Measurements from ENCODE around the gene PCDH18. TPM values are rescaled to one million over a fixed set of nuclear protein-coding genes. Genes with fewer than 3 reads are reported as not detected.

Gene PCDH18
- total RNA-seq, 4 donors from 2014 or later: 2.1 to 22.4 (median 11.5) TPM

DNA sequence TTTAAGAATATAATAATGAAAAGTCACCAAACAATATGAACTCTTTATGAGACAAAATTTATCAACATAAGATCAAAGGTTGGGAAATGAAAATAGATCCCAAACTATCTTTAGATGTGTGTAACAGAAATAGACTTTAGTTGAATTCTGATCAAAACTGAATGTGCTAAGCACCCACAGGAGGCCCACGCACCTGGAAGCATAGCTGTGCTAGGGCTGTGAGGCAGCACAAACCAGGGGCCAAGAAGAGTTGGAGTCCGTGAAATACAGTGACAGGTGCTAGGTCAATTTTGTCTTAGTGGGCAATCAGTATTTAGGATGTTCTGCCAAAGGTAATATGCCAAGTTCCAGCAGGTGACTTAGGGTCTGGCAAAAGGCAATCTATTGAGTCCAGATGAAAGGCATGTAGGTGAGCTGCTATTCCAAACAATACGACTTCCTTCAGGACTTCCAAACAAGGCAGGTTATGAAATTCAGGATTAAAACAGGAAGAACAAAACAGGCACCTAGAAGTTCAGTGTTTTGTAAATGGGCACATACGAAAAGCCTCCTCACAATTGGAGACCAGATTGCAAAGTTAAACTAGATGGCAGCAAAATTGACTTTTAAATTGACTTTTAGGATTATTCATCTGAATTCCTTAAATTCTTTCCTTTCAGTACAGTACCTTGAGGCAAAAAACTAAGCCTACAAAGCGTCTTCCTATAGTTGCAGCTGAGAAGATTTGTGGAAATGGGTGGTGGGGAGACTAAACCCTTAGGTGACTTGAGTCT is 4.7 kb upstream of the PCDH18 start:
- Histone ChIP-seq H3K27ac (no peak overlapping the region), H3K4me3 (no peak overlapping the region), H3K4me1 (peaks cover 0 to 20% (median 0%) of the 10 kb centered on the region in 3 donors), H3K36me3 (no peaks in the 10 kb centered on the region), H3K27me3 (no peaks in the 10 kb centered on the region), H3K9me3 (no peaks in the 10 kb centered on the region)
- intact Hi-C loops (cut with DNase I): no loop called here
- no peak for DNase-seq
- 67 to 75% methylated on average over 5 of the region's 5 CpGs for whole genome bisulfite sequencing, 2 donors
- no peak for TF ChIP-seq POLR2A (IDR thresholded peaks at IDR 0.05)
- no peak for TF ChIP-seq CTCF (IDR thresholded peaks at IDR 0.05)

DNA sequence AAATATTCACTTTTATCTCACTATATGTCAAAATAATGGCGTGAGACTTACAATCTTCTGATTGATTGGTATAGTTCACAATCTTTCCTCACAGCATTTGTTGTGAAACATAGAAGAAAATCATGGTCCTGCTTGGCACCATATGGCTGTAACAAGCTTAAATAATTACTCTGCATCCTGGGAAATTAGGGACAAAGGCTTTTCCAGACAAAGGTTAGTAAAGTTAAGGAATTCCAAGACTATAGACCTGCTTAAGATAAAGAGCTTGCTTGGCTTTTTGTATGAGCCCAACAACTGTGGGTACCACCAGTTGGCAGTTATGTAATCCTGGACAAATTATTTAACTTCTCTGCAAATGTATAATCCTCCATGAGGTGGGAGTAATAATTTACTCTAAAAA is 3.4 kb upstream of the PCDH18 start:
- DNase-seq: no peak
- no peaks in the 10 kb centered on the region for H3K27me3 ChIP-seq
- no peaks in the 10 kb centered on the region for H3K36me3 ChIP-seq
- no peaks in the 10 kb centered on the region for H3K9me3 ChIP-seq
- TF ChIP-seq CTCF (IDR thresholded peaks at IDR 0.05): no peak
- no peak for TF ChIP-seq POLR2A (IDR thresholded peaks at IDR 0.05)
- H3K4me1 ChIP-seq: peaks cover 0 to 27% (median 0%) of the 10 kb centered on the region in 3 donors
- 90 to 97% methylated on average over 1 of the region's 1 CpG for WGBS, 2 donors
- intact Hi-C loops (cut with DNase I): no loop called here
- H3K27ac ChIP-seq: peak overlapping the region in 1 of 4 donors; percentile 83
- H3K4me3 ChIP-seq: no peak overlapping the region

- H3K27ac ChIP-seq: peak overlapping the region in 3 of 4 donors; percentile 59 to 86 (median 83)
- intact Hi-C loops (cut with DNase I): no loop called here
Measured at GRCh38 chr4:137534516-137534915, 2.2 kb upstream of the PCDH18 start.

DNA sequence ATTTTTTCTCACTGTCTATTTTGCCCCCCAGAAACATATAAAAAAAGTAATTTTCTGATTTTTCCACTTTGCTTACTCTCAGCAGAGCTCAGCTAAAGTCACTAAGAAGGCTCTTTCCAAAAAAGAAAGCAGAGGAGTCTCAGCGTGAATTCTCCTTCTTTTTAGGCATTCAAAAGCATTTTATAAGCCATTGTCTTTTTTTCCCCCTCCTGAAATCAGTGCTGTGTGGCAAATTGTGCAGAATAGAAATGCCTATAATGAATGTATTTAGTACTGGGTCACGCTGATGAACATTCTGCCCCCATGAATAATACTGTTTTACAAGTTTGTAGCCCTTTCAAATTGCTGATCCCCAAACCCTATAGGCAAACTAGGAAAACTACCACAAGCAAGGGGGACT is 1.6 kb upstream of the PCDH18 start:
- Histone ChIP-seq H3K4me1 (peaks cover 0 to 27% (median 0%) of the 10 kb centered on the region in 3 donors), H3K27me3 (no peaks in the 10 kb centered on the region), H3K27ac (peak overlapping the region in 3 of 4 donors; percentile 83 to 91 (median 86)), H3K4me3 (peak overlapping the region in 3 of 4 donors; percentile 56 to 75 (median 58)), H3K36me3 (no peaks in the 10 kb centered on the region), H3K9me3 (no peaks in the 10 kb centered on the region)
- no peak for DNase-seq
- intact Hi-C loops (cut with DNase I): no loop called here
- WGBS, 2 donors: 56 to 60% methylated on average over 2 of the region's 2 CpGs
- TF ChIP-seq POLR2A (IDR thresholded peaks at IDR 0.05) (no peak), CTCF (IDR thresholded peaks at IDR 0.05) (no peak)

More at GRCh38 chr4:137534516-137534915, 2.2 kb upstream of the PCDH18 start:
- H3K4me1 ChIP-seq: peaks cover 0 to 27% (median 0%) of the 10 kb centered on the region in 3 donors
- H3K4me3 ChIP-seq: no peak overlapping the region
- TF ChIP-seq POLR2A (IDR thresholded peaks at IDR 0.05): no peak
- TF ChIP-seq CTCF (IDR thresholded peaks at IDR 0.05): no peak
- no peaks in the 10 kb centered on the region for H3K36me3 ChIP-seq
- WGBS, 2 donors: 50 to 74% methylated on average over 1 of the region's 1 CpG
- H3K9me3 ChIP-seq: no peaks in the 10 kb centered on the region
- DNase-seq: no peak
- H3K27me3 ChIP-seq: no peaks in the 10 kb centered on the region

DNA sequence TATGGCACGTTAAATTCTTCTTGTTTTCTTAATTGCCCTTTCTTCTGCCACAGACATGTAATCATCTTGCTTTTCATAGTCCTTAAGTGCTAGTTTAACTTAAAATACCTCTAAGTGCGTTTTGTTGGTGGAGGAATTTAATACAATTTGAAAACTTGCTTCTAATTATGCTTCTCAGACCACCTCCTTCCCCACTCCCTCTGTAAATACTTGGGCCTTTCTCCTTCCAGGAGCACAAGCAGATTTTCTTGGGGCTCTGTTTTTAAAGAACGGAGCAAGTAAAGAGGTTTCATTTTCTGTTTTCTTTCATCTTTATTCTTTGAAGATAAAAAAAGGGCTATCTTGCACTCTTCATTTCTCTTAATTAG is 559 bp upstream of the PCDH18 start:
- Histone ChIP-seq H3K4me3 (peak overlapping the region; percentile 39 to 75 (median 57)), H3K9me3 (no peaks in the 10 kb centered on the region), H3K27ac (peak overlapping the region; percentile 63 to 91 (median 84)), H3K36me3 (no peaks in the 10 kb centered on the region), H3K4me1 (peaks cover 0 to 27% (median 0%) of the 10 kb centered on the region in 3 donors), H3K27me3 (no peaks in the 10 kb centered on the region)
- DNase-seq: no peak
- 2 to 4% methylated on average over 3 of the region's 3 CpGs for whole genome bisulfite sequencing, 2 donors
- intact Hi-C loops (cut with DNase I): no loop called here
- TF ChIP-seq CTCF (IDR thresholded peaks at IDR 0.05) (no peak), POLR2A (IDR thresholded peaks at IDR 0.05) (no peak)
